A549 (cell line): ENCODE measurements around the gene SMG6. TPM values are rescaled to one million over a fixed set of nuclear protein-coding genes. Genes with fewer than 3 reads are reported as not detected.

Experiments
- ATAC-seq, 2 experiments: fragments of 200-7000 bp in 1 of 2; fragments of >200 bp in 1 of 2; cut with Nextera tagmentation in 1 of 2; cut with Tn5 transposase in 1 of 2; 3 replicates each; pipeline versions ENCODE4 v1.8.0 to v1.9.1; 2018 to 2020; ENCODE audit warnings: mild to moderate bottlenecking in 1 of 2, moderate library complexity in 1 of 2
- CTCF ChIA-PET: fragments of 300-600 bp; sonication (Branson Sonifier 250); formaldehyde crosslinking; extraction: SDS; loops from one replicate; lab custom pipeline; 2021; ENCODE audit warnings: antibody characterized with exemption, inconsistent platforms; lab: Yijun Ruan, JAX
- POLR2A ChIA-PET: fragments of 350-600 bp; formaldehyde crosslinking; extraction: SDS; loops from one replicate; lab custom pipeline; 2021; ENCODE audit warnings: antibody characterized with exemption, inconsistent platforms; lab: Yijun Ruan, JAX
- DNase-seq, 2 experiments: peaks; one replicate each; pipeline versions ENCODE4 v3.0.0 to v3.0.0-alpha.2; 2011 to 2016; ENCODE audit warnings: low read depth in 1 of 2, low spot score in 1 of 2
- FAIRE-seq: peaks from 2 replicates; lab custom pipeline; 2011; peaks lifted over from hg19 to GRCh38; lab: Jason Lieb, UNC
- H3K27ac ChIP-seq, 2 experiments: fragments of >200 bp; sonication (Bioruptor Twin); formaldehyde crosslinking; 3 replicates each; pipeline ENCODE4 v1.5.1; 2016 to 2017
- H3K4me1 ChIP-seq: fragments of >200 bp; sonication (Bioruptor Twin); formaldehyde crosslinking; 3 replicates; pipeline ENCODE4 v1.6.1; 2016
- H3K4me2 ChIP-seq: fragments of >200 bp; sonication (Bioruptor Twin); formaldehyde crosslinking; 3 replicates; pipeline ENCODE4 v1.6.1; 2016
- H3K4me3 ChIP-seq: fragments of >200 bp; sonication (Bioruptor Twin); formaldehyde crosslinking; 3 replicates; pipeline ENCODE4 v1.5.1; 2016
- H3K9me3 ChIP-seq: fragments of >200 bp; sonication (Bioruptor Twin); formaldehyde crosslinking; 3 replicates; pipeline ENCODE4 v1.6.1; 2016
- BHLHE40 ChIP-seq: IDR thresholded peaks from 2 replicates; pipeline ENCODE4 v1.6.1; 2012; ENCODE audit warnings: low read depth, low read length, inconsistent platforms
- CBX2 ChIP-seq: fragments of 200-600 bp; sonication (generic); IDR thresholded peaks from 2 replicates; pipeline ENCODE4 v1.6.1; 2016; ENCODE audit warnings: low read depth, mild to moderate bottlenecking, borderline replicate concordance
- HOXB5 ChIP-seq: fragments of 250-450 bp; sonication (Bioruptor Pico); IDR thresholded peaks from 2 replicates; pipeline ENCODE4 v1.5.0; 2020; ENCODE audit warnings: mild to moderate bottlenecking, moderate library complexity
- MAX ChIP-seq: IDR thresholded peaks from 2 replicates; pipeline ENCODE4 v1.6.1; 2012
- NPAS2 ChIP-seq: fragments of 250-450 bp; sonication (Bioruptor Pico); IDR thresholded peaks from 2 replicates; pipeline ENCODE4 v1.8.0; 2022; ENCODE audit warnings: mild to moderate bottlenecking, moderate library complexity, borderline replicate concordance
- NR3C1 ChIP-seq: fragments of >200 bp; sonication (Bioruptor Twin); formaldehyde crosslinking; IDR thresholded peaks from 3 replicates; pipeline ENCODE4 v1.6.1; 2017
- RAD21 ChIP-seq, 2 experiments: fragments of >200 bp in 1 of 2; sonication (Bioruptor Twin) in 1 of 2; formaldehyde crosslinking in 1 of 2; IDR thresholded peaks in 1 of 2; conservative IDR thresholded peaks in 1 of 2; 2 replicates in 1 of 2; 3 replicates in 1 of 2; pipeline ENCODE4 v1.6.1; 2012 to 2018; ENCODE audit warnings: inconsistent platforms in 1 of 2
- RARB ChIP-seq: fragments of 250-450 bp; sonication (Bioruptor Pico); IDR thresholded peaks from 2 replicates; pipeline ENCODE4 v1.8.0; 2021; ENCODE audit warnings: mild to moderate bottlenecking, moderate library complexity
- ZNF302 ChIP-seq: fragments of 250-450 bp; sonication (Bioruptor Pico); IDR thresholded peaks from 2 replicates; pipeline ENCODE4 v1.9.0; 2021; ENCODE audit warnings: inconsistent platforms, mild to moderate bottlenecking, moderate library complexity
- ZSCAN20 ChIP-seq: fragments of 250-450 bp; sonication (Bioruptor Pico); IDR thresholded peaks from 2 replicates; pipeline ENCODE4 v1.8.0; 2022; ENCODE audit warnings: mild to moderate bottlenecking, moderate library complexity
- whole genome bisulfite sequencing: methylation state at CpG from one replicate; pipeline ENCODE4 v1.1.6; 2017; ENCODE audit errors: missing lambda C conversion rate; 5-methylcytosine and 5-hydroxymethylcytosine counted together
- polyA plus RNA-seq, 4 experiments: library from polyadenylated mRNA; depleted of rRNA in 3 of 4; stranded (reverse); fragments of >200 nt; fragmentation: RNase III in 1 of 4; extraction: RNeasy Plus Mini Kit Qiagen cat#74134 plus additional on column Dnase treatment in 1 of 4; gene quantifications; 2 replicates in 3 of 4; 3 replicates in 1 of 4; pipeline ENCODE4 v1.2.3, GENCODE V29; 2011 to 2017
- TF ChIP-seq, protein P1 (sequence below): fragments of 200-600 bp; sonication (generic); IDR thresholded peaks from 2 replicates; pipeline ENCODE4 v1.6.1; 2016; ENCODE audit warnings: antibody characterized with exemption, mild to moderate bottlenecking, moderate library complexity

Gene SMG6
- polyA plus RNA-seq, 2 of the 4 experiments (the other 2 are of a cell fraction) = 4.7 to 17.0 TPM

GRCh38 chr17:2057175-2057759, 246.3 kb downstream of the SMG6 start:
- TF ChIP-seq RARB (CRISPR knock-in tag) (no peak), ZNF302 (CRISPR knock-in tag) (no peak), HOXB5 (CRISPR knock-in tag) (no peak), RAD21 (conservative IDR thresholded peaks at IDR 0.05 in 1 of 2, IDR thresholded peaks at IDR 0.05 in 1 of 2) (no peak)
- TF ChIP-seq, all 56 proteins: peak for 0
- Histone ChIP-seq H3K9me3 (no peaks in the 10 kb centered on the region), H3K4me1 (0 out of 3 replicates have a peak, but pooled peaks cover 5% of the 10 kb centered on the region), H3K4me3 (no peak overlapping the region), H3K4me2 (no peak overlapping the region), H3K27ac (no peak overlapping the region)
- ChIA-PET CTCF (interaction anchor here (0.9 to 9.1 kb wide), 29 partner anchors 12 to 304 kb away, joined by 3 to 492 read pairs (median 8); partner anchors contain the start of gene OVCA2), POLR2A (interaction anchor here (1.2 kb wide), 1 partner anchor 187 kb away, joined by 3 read pairs; no protein-coding TSS in a partner anchor)
- no peak for ATAC-seq
- DNase-seq = no peak
- 96% methylated on average over 65 of the region's 81 CpGs for WGBS
- no peak for FAIRE-seq

GRCh38 chr17:2056206-2057174, 247.1 kb downstream of the SMG6 start:
- no peak for FAIRE-seq

GRCh38 chr17:2055292-2056205, 248.0 kb downstream of the SMG6 start:
- FAIRE-seq (no peak), DNase-seq (no peak), ATAC-seq (no peak; a peak in 1 of 6 replicates)
- 96% methylated on average over 57 of the region's 113 CpGs for WGBS
- 0 out of 3 replicates have a peak, but pooled peaks cover 5% of the 10 kb centered on the region for H3K4me1 ChIP-seq
- H3K9me3 ChIP-seq = no peaks in the 10 kb centered on the region
- TF ChIP-seq MAX = 0 out of 2 replicates have a peak, but pooled peaks have one; percentile 5
- no peak for TF ChIP-seq NPAS2
- TF ChIP-seq, protein P1, sequence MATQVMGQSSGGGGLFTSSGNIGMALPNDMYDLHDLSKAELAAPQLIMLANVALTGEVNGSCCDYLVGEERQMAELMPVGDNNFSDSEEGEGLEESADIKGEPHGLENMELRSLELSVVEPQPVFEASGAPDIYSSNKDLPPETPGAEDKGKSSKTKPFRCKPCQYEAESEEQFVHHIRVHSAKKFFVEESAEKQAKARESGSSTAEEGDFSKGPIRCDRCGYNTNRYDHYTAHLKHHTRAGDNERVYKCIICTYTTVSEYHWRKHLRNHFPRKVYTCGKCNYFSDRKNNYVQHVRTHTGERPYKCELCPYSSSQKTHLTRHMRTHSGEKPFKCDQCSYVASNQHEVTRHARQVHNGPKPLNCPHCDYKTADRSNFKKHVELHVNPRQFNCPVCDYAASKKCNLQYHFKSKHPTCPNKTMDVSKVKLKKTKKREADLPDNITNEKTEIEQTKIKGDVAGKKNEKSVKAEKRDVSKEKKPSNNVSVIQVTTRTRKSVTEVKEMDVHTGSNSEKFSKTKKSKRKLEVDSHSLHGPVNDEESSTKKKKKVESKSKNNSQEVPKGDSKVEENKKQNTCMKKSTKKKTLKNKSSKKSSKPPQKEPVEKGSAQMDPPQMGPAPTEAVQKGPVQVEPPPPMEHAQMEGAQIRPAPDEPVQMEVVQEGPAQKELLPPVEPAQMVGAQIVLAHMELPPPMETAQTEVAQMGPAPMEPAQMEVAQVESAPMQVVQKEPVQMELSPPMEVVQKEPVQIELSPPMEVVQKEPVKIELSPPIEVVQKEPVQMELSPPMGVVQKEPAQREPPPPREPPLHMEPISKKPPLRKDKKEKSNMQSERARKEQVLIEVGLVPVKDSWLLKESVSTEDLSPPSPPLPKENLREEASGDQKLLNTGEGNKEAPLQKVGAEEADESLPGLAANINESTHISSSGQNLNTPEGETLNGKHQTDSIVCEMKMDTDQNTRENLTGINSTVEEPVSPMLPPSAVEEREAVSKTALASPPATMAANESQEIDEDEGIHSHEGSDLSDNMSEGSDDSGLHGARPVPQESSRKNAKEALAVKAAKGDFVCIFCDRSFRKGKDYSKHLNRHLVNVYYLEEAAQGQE = no peak
- no peak for TF ChIP-seq ZSCAN20 (CRISPR knock-in tag)
- POLR2A ChIA-PET = interaction anchor here (0.5 to 1.2 kb wide), 3 partner anchors 181 to 228 kb away, joined by 3 to 8 read pairs (median 3); no protein-coding TSS in a partner anchor
- peak overlapping the region; percentile 50 for H3K4me3 ChIP-seq
- H3K4me2 ChIP-seq = peak overlapping the region; percentile 96
- peak overlapping the region; percentile 30 to 82; a peak in 5 of 6 replicates for H3K27ac ChIP-seq
- CTCF ChIA-PET = interaction anchor here (0.6 to 9.1 kb wide), 51 partner anchors 14 to 357 kb away, joined by 3 to 492 read pairs (median 8); partner anchors contain the start of genes OVCA2, SGSM2, SMG6 and SRR

More at GRCh38 chr17:2056206-2057174, 247.1 kb downstream of the SMG6 start:
- Histone ChIP-seq H3K4me1 (0 out of 3 replicates have a peak, but pooled peaks cover 5% of the 10 kb centered on the region), H3K27ac (no peak overlapping the region), H3K4me3 (no peak overlapping the region), H3K4me2 (no peak overlapping the region), H3K9me3 (no peaks in the 10 kb centered on the region)
- ATAC-seq (no peak), DNase-seq (no peak)
- CTCF ChIA-PET = interaction anchor here (0.6 to 9.1 kb wide), 24 partner anchors 13 to 305 kb away, joined by 3 to 492 read pairs (median 10); partner anchors contain the start of gene OVCA2
- 95% methylated on average over 61 of the region's 85 CpGs for WGBS
- POLR2A ChIA-PET = interaction anchor here (1.2 kb wide), 1 partner anchor 188 kb away, joined by 3 read pairs; no protein-coding TSS in a partner anchor
- TF ChIP-seq CBX2 (no peak), NR3C1 (no peak), BHLHE40 (no peak)
